Measurements from ENCODE around the gene GNAI3. TPM values are rescaled to one million over a fixed set of nuclear protein-coding genes. Genes with fewer than 3 reads are reported as not detected.

GNAI3 gene
- total and polyA plus RNA-seq, 2 of the 13 experiments (the other 11 are each of a cell fraction or from before 2014, with no cell fraction given): 4.3 to 9.0 TPM

- peak; percentile 88 for TF ChIP-seq MNT (IDR thresholded peaks at IDR 0.05)
- TF ChIP-seq ZNF567 (CRISPR knock-in tag; IDR thresholded peaks at IDR 0.05; ENCODE audit: borderline replicate concordance): no peak
- TF ChIP-seq ZNF703 (CRISPR knock-in tag; IDR thresholded peaks at IDR 0.05; ENCODE audit: borderline replicate concordance): 0 out of 2 replicates have a peak, but pooled peaks have one; percentile 5
- no peak for TF ChIP-seq TRIM24 (CRISPR knock-in tag; IDR thresholded peaks at IDR 0.05)
- TF ChIP-seq NCOA5 (CRISPR knock-in tag; IDR thresholded peaks at IDR 0.05): no peak
- no peak for TF ChIP-seq TEAD2 (CRISPR knock-in tag; IDR thresholded peaks at IDR 0.05)
- TF ChIP-seq ZNF782 (CRISPR knock-in tag; IDR thresholded peaks at IDR 0.05; ENCODE audit: borderline replicate concordance): no peak
- no peak for TF ChIP-seq ZNF646 (CRISPR knock-in tag; IDR thresholded peaks at IDR 0.05)
- peak; percentile 43 for TF ChIP-seq HNRNPLL (IDR thresholded peaks at IDR 0.05; ENCODE audit: low read depth, low read length, poor library complexity, severe bottlenecking)
- no peak for TF ChIP-seq NBN (conservative IDR thresholded peaks at IDR 0.05)
- peak; percentile 3; the same call in 1 of the 2 replicates for TF ChIP-seq TFAP4 (IDR thresholded peaks at IDR 0.05; ENCODE audit: borderline replicate concordance, low read depth)
- TF ChIP-seq ZNF274 (CRISPR knock-in tag; IDR thresholded peaks at IDR 0.05): peak; percentile 49; the same call in 1 of the 2 replicates
- no peak for TF ChIP-seq ZNF672 (CRISPR knock-in tag; IDR thresholded peaks at IDR 0.05)
- TF ChIP-seq ZNF737 (CRISPR knock-in tag; IDR thresholded peaks at IDR 0.05; ENCODE audit: borderline replicate concordance): no peak
- TF ChIP-seq TBX3 (IDR thresholded peaks at IDR 0.05; ENCODE audit: borderline replicate concordance): no peak
- peak; percentile 21 for TF ChIP-seq ERF (CRISPR knock-in tag; IDR thresholded peaks at IDR 0.05)
- 0 out of 2 replicates have a peak, but pooled peaks have one; percentile 60 for TF ChIP-seq KLF12 (CRISPR knock-in tag; IDR thresholded peaks at IDR 0.05; ENCODE audit: borderline replicate concordance)
- no peak for TF ChIP-seq ZBTB43 (CRISPR knock-in tag; conservative IDR thresholded peaks at IDR 0.05)
- TF ChIP-seq MLX (CRISPR knock-in tag; IDR thresholded peaks at IDR 0.05): no peak; the same call in none of the 2 replicates
Observed at GRCh38 chr1:109619576-109620400, 71.4 kb downstream of the GNAI3 start, which contains the start of the genes AMPD2 and GNAT2 (continued).
